ENCODE data around the gene SH3RF3.
A peak's percentile ranks its signal among the peaks of the same experiment; 100 is the strongest.

SH3RF3 gene

DNA sequence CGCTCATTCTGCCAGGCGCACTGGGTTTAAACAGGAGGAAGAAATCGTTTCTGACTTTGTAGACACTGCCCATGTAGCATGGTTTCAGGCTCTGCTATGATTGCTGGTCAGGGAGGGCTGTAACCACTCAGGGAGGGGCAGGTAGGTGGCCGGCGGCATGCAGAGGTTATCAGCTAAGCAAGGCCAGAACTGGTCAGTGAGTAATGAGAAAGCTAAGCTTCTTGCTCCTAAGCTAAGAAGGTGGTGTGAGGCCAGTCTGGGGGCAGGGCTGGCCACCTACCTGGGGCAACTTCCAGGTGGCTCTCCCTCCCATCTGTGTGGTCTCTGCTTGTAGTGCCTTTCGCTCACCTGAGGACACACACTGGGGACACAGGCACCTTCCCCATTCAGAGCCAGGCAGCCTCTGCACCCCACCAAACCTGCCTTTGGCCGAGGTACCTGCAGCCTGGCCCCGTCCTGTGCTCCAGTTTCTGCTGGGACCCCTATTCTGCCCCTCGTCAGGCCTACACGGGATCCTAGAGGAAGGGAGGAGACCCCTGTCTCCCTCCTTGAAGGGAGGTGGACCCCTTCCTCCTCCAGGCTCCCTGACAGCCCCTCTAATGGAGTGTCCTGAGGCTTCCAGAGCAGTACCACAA lies 288.8 kb downstream of the SH3RF3 start:
- TF ChIP-seq, protein P1, sequence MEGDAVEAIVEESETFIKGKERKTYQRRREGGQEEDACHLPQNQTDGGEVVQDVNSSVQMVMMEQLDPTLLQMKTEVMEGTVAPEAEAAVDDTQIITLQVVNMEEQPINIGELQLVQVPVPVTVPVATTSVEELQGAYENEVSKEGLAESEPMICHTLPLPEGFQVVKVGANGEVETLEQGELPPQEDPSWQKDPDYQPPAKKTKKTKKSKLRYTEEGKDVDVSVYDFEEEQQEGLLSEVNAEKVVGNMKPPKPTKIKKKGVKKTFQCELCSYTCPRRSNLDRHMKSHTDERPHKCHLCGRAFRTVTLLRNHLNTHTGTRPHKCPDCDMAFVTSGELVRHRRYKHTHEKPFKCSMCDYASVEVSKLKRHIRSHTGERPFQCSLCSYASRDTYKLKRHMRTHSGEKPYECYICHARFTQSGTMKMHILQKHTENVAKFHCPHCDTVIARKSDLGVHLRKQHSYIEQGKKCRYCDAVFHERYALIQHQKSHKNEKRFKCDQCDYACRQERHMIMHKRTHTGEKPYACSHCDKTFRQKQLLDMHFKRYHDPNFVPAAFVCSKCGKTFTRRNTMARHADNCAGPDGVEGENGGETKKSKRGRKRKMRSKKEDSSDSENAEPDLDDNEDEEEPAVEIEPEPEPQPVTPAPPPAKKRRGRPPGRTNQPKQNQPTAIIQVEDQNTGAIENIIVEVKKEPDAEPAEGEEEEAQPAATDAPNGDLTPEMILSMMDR (IDR thresholded peaks at IDR 0.05; ENCODE audit: low read depth, low read length): no peak
- no peak for DNase-seq (ENCODE audit: extremely low read depth, low read depth)

DNA sequence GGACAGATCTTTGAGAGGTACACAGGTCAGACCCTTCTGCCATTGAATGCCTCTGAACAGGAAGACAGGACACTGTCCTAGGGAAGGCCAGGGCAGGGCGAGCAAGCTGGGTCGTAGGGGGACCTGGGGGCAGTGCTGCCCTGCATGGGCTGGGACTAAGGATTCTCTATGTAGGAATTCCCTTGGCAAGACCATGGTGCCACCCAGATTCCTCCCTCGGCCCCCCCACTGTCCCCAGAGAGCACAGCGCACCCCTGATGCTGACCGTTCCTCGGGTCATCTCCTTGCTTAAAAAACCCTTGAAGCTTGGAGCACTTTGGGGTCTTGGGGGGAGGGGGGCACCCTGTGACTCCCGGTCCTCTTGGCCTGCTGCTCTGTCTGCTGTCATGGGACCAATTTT lies 289.7 kb downstream of the SH3RF3 start:
- DNase-seq (ENCODE audit: extremely low read depth, low read depth): no peak
- TF ChIP-seq, protein P1 (IDR thresholded peaks at IDR 0.05; ENCODE audit: low read depth, low read length): no peak

DNA sequence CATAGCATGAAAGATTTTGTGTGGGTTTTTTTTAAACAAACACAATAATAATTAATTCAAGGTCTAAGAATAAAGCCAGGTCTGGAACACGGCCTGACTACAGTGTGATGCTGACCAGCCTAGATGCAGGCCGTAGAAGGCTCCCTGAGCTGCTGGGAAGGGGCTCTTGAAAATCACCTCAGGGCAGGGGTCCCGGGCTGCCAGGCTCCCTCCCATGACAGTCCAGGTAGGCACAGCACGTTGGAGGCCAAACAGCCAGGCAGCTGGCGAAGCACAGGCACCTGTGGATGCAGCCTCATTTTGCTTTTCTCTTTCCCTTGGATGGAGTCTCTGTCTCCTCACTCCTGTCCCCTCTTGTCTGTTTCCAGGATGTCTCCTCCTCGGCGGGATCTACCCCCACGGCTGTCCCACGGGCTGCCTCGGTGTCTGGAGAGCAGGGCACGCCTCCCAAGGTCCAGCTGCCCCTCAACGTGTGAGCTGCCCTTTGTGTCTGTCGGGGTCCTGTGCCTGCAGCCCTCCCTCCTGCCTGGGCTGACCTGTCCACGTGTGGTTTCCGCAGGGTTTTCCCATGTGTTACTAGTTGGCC lies 290.3 kb downstream of the SH3RF3 start:
- no peak for DNase-seq (ENCODE audit: extremely low read depth, low read depth)

DNA sequence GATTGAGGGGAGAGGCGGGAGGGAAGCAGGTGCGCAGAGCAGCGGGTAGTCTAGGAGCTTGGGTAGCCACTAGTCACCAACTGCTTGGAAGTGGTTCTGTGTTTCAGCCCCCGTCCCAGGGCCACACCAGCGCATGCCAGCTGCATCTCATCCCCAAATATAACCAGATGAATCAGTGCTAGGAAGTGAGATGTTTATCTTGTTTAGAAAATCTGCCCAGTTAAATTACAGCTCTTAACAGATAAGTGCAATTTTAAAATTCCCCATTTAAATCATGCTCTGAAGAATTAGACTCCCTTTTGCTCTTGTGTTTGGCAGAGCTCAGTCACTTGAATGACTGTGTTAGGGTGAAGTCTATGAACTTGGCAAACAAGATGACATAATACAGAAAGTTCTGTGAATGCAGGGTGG lies 291.0 kb downstream of the SH3RF3 start:
- TF ChIP-seq, protein P1 (IDR thresholded peaks at IDR 0.05; ENCODE audit: low read depth, low read length): no peak
- DNase-seq (ENCODE audit: extremely low read depth, low read depth): peak; percentile 28

More for the DNA sequence above, 290.3 kb downstream of the SH3RF3 start:
- TF ChIP-seq, protein P1 (IDR thresholded peaks at IDR 0.05; ENCODE audit: low read depth, low read length): no peak

DNA sequence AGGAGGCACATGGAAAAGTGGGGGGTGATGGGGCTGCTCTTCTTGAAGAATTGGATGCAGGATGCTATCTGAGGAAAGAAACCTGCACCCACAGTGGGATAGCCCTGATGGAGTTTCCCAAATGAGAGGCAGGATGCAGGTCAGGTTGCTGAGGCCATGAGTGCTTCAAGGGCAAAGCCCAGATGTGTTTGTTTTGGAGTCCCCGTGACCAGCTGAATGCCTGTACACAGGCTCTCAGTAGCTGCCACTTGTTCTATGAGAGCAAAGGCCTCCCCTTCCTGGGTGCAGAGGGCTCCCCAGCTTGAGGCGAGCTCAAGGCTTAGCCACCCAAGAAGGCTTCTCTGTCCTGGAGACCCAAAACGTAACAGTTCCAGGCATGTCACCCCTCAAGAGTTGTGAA lies 292.1 kb downstream of the SH3RF3 start:
- TF ChIP-seq, protein P1 (IDR thresholded peaks at IDR 0.05; ENCODE audit: low read depth, low read length): no peak

DNA sequence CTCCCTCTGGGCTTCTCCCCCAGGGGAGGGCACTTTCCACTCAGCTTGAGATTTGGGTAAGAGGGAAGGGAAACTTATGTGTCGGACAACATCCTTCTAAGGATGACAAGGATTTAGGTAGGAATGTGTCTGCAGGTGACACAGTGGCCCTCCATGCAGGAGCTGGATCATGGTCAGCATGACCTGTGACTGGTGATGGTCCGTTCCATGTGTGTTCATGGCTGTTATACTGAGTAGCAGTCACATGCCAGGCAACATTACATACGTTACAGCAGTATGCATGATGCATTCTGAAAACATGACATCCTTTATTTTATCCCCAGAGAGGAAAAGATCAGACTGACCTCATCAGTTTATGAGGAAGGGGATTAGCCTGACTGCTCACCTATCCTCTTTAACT lies 292.6 kb downstream of the SH3RF3 start:
- DNase-seq (ENCODE audit: extremely low read depth, low read depth): no peak
- TF ChIP-seq, protein P1 (IDR thresholded peaks at IDR 0.05; ENCODE audit: low read depth, low read length): no peak

More for the DNA sequence above, 292.1 kb downstream of the SH3RF3 start:
- no peak for DNase-seq (ENCODE audit: extremely low read depth, low read depth)

DNA sequence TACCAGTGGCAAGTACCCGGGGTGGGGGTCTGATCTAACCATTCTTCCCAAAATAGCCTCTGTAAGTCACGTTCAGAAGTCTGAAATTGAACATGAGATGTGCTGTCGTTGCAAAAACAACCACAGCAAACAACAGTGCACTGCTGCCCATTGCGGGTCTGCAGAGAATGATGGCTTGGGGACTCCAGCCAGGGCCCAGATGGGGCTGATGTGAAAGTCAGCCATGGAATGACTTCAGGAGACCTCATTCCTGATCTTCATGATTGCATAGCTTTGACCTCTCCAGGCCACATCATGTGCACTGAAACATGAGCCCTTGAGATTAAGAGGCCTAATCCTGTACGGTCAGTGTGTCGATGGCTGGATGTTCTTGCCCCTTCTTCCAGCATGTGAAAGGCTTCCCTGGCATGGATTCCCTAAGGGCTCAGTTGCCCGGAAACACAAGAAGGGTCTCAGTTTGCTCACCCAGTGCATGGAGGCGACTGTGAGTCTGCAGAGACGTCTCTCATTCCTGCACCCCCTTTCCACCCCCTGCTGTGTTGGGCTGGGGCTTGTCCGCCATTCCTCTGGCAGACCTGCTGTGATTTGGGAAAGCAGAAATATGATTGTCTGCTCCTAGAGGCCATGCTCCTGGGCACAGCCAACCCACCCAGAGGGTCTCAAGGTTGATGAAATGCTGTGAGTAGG lies 293.2 kb downstream of the SH3RF3 start:
- TF ChIP-seq, protein P1 (IDR thresholded peaks at IDR 0.05; ENCODE audit: low read depth, low read length): no peak
- DNase-seq (ENCODE audit: extremely low read depth, low read depth): no peak

Data from AG09319 (cell line).